Tibial artery (tissue), 4 donors: Measurements from ENCODE around the gene OAF.

Experiments
- DNase-seq, 2 donors: peaks; one replicate each; pipeline ENCODE4 v3.0.0-alpha.2; 2019
- H3K27ac ChIP-seq, 2 donors: fragments of 200-600 bp; sonication (generic) in 1 of 2; 1 replicate in 1 of 2; 2 replicates in 1 of 2; pipeline ENCODE4 v1.5.1; 2018 to 2019; ENCODE audit warnings: mild to moderate bottlenecking in 1 of 2
- H3K27me3 ChIP-seq, 2 donors: fragments of 200-600 bp; sonication (generic) in 1 of 2; one replicate each; pipeline versions ENCODE4 v1.5.1 to v1.6.0; 2016 to 2019
- H3K36me3 ChIP-seq, 3 donors: fragments of 200-600 bp; sonication (generic) in 2 of 3; one replicate each; pipeline ENCODE4 v1.5.1; 2016 to 2019; ENCODE audit warnings: mild to moderate bottlenecking in 2 of 3
- H3K4me1 ChIP-seq, 4 donors: fragments of 200-600 bp; sonication (generic) in 2 of 4; 1 replicate in 3 of 4; 2 replicates in 1 of 4; pipeline ENCODE4 v1.5.1; 2016 to 2019
- H3K4me3 ChIP-seq, 2 donors: fragments of 200-600 bp; sonication (generic) in 1 of 2; 1 replicate in 1 of 2; 2 replicates in 1 of 2; pipeline ENCODE4 v1.5.1; 2018 to 2019; ENCODE audit warnings: mild to moderate bottlenecking in 2 of 2
- H3K9me3 ChIP-seq, 3 donors: fragments of 200-600 bp; sonication (generic) in 1 of 3; one replicate each; pipeline ENCODE4 v1.5.1; 2016 to 2019
- CTCF ChIP-seq, 2 experiments: fragments of 200-600 bp in 1 of 2; fragments of 450-650 bp in 1 of 2; IDR thresholded peaks; one replicate each; pipeline ENCODE4 v1.5.1; 2017 to 2019; ENCODE audit warnings: antibody characterized with exemption in 2 of 2, mild to moderate bottlenecking in 1 of 2, moderate library complexity in 1 of 2
- intact Hi-C: fragments of 100-400 bp; cut with DNase I; formaldehyde crosslinking; loops from one replicate; pipeline ENCODE4 v1.15.0; 2023; ENCODE audit warnings: low total_unique reads

Gene OAF

GRCh38 chr11:120210626-120211521 is at the start of gene OAF:
Gene OAF, plus strand, starts transcription at chr11:120211032. Its CDS starts 248 bp downstream, at chr11:120211280.
- H3K27me3 ChIP-seq, result peaks cover 0 to 14% of the 10 kb centered on the region in 2 donors
- H3K36me3 ChIP-seq, result no peaks in the 10 kb centered on the region
- H3K27ac ChIP-seq, result peak within 1 kb of the TSS; percentile 50 to 54
- DNase-seq, result peak in 1 of 2 donors; percentile 65
- H3K4me3 ChIP-seq, result peak within 1 kb of the TSS; percentile 56 to 77
- peak; percentile 10 to 15 for TF ChIP-seq CTCF (IDR thresholded peaks at IDR 0.05)
- no peaks in the 10 kb centered on the region for H3K9me3 ChIP-seq
- peaks cover 0 to 24% (median 14%) of the 10 kb centered on the region in 4 donors for H3K4me1 ChIP-seq
- intact Hi-C loops, result no loop called here

- H3K27me3 ChIP-seq, result peaks cover 0 to 64% of the 10 kb centered on the region in 2 donors
- peaks cover 0 to 22% (median 17%) of the 10 kb centered on the region in 4 donors for H3K4me1 ChIP-seq
- H3K9me3 ChIP-seq, result no peaks in the 10 kb centered on the region
- intact Hi-C loops, result no loop called here
- no peak for TF ChIP-seq CTCF (IDR thresholded peaks at IDR 0.05)
- H3K36me3 ChIP-seq, result no peaks in the 10 kb centered on the region
- no peak overlapping the region for H3K4me3 ChIP-seq
- peak in 1 of 2 donors; percentile 19 for DNase-seq
- H3K27ac ChIP-seq, result no peak overlapping the region
Observed at GRCh38 chr11:120167659-120168058, 43.2 kb upstream of the OAF start.

GRCh38 chr11:120168108-120168959 is 42.5 kb upstream of the OAF start:
- no peak for TF ChIP-seq CTCF (IDR thresholded peaks at IDR 0.05)
- Histone ChIP-seq H3K36me3 (no peaks in the 10 kb centered on the region), H3K27ac (no peak overlapping the region), H3K4me3 (peak overlapping the region; percentile 46 to 51), H3K4me1 (peaks cover 0 to 22% (median 17%) of the 10 kb centered on the region in 4 donors), H3K9me3 (no peaks in the 10 kb centered on the region), H3K27me3 (peaks cover 0 to 70% of the 10 kb centered on the region in 2 donors)
- intact Hi-C loops, result no loop called here
- peak in 1 of 2 donors; percentile 53 for DNase-seq

- no peak overlapping the region for H3K27ac ChIP-seq
- peak in 1 of 2 donors; percentile 73 for DNase-seq
- H3K4me3 ChIP-seq, result peak overlapping the region; percentile 46 to 51
- intact Hi-C loops, result no loop called here
- peak; percentile 77 to 94 for TF ChIP-seq CTCF (IDR thresholded peaks at IDR 0.05)
- no peaks in the 10 kb centered on the region for H3K36me3 ChIP-seq
- H3K9me3 ChIP-seq, result no peaks in the 10 kb centered on the region
- H3K4me1 ChIP-seq, result peaks cover 0 to 22% (median 17%) of the 10 kb centered on the region in 4 donors
- H3K27me3 ChIP-seq, result peaks cover 0 to 73% of the 10 kb centered on the region in 2 donors
Observed at GRCh38 chr11:120168960-120169681, 41.7 kb upstream of the OAF start.
